HTR-8/SVneo (cell line): ENCODE data around the gene IWS1.

Experiments
- DNase-seq: peaks from one replicate; pipeline ENCODE4 v3.0.0; 2011; ENCODE audit warnings: low spot score, mixed read lengths; ENCODE audit not compliant: insufficient read length
- FAIRE-seq: peaks from 2 replicates; lab custom pipeline; 2011; peaks lifted over from hg19 to GRCh38; lab: Jason Lieb, UNC

IWS1 gene

DNA sequence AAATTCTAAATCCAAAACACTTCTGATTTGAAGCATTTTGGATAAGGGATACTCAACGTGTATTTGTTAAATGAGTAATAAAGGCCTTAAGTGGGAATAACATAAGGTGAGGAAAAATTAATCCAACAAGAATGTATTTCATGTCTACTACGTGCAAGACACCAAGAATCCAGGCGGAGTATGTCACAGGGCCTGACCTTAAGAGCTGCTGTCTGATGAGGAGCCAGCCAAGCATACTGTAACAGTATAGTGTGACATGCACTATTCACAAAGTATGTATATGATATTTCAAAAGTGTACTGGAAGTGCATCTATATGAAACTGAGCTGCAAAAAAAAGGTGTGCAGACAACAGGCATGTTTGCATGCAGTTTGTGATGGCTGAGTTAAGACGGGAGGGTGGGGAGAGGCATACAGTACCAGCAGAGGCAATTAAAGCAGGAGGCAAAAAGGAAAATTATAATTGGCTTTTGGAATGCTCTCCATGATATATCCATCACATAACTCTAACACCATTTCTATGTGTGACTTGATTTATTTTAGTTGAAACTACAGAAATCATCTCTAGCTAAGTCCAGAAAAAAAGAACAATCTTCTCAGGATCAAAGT is 18.2 kb downstream of the IWS1 start:
- DNase-seq (no peak), FAIRE-seq (peak; percentile 42)

- no peak for DNase-seq
These were observed 19.8 kb downstream of the IWS1 start for GRCh38 chr2:127506510-127506909.

GRCh38 chr2:127504552-127505430 is 21.5 kb downstream of the IWS1 start:
- FAIRE-seq = no peak

More at GRCh38 chr2:127506510-127506909, 19.8 kb downstream of the IWS1 start:
- no peak for FAIRE-seq

DNA sequence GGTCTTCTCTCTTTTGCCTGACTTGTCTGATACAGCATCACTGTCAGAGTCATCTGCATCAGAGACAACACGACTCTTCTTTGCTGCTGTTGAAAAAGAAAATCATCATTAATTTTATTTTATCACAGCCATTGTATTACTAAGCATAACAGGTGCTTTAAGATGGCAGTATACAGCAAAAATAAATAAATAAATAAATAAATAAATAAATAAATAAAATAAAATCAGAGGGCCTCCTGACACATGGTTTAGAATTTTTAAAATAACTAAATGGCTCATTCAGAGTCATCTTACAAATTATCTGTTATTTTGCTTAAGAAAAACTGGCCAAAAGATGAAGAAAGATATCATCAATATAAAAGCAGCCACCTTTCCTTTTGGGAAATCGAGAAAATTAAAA is 22.8 kb downstream of the IWS1 start:
- DNase-seq (no peak), FAIRE-seq (no peak)

More at GRCh38 chr2:127504552-127505430, 21.5 kb downstream of the IWS1 start:
- no peak for DNase-seq

DNA sequence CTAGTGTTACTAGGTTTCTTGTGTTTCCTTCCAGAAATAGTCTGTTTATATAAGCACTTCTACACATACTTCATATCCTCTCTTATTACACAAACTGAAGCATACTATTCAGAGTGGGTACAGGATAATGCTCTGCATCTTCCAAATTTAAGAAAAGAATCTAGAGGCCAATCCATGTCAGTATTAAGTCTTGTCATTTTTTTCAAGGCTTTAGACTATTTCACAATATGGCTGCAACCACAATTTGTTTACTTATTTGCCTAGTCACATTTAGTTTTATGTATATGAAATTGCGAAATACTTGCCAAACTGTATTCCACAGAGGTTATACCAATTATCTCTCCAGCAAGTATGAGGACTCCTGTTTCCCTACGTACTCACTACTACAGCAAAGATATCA is 27.9 kb downstream of the IWS1 start:
- no peak for FAIRE-seq
- no peak for DNase-seq

GRCh38 chr2:127490283-127490682 is 36.0 kb downstream of the IWS1 start:
- no peak for DNase-seq
- no peak for FAIRE-seq

DNA sequence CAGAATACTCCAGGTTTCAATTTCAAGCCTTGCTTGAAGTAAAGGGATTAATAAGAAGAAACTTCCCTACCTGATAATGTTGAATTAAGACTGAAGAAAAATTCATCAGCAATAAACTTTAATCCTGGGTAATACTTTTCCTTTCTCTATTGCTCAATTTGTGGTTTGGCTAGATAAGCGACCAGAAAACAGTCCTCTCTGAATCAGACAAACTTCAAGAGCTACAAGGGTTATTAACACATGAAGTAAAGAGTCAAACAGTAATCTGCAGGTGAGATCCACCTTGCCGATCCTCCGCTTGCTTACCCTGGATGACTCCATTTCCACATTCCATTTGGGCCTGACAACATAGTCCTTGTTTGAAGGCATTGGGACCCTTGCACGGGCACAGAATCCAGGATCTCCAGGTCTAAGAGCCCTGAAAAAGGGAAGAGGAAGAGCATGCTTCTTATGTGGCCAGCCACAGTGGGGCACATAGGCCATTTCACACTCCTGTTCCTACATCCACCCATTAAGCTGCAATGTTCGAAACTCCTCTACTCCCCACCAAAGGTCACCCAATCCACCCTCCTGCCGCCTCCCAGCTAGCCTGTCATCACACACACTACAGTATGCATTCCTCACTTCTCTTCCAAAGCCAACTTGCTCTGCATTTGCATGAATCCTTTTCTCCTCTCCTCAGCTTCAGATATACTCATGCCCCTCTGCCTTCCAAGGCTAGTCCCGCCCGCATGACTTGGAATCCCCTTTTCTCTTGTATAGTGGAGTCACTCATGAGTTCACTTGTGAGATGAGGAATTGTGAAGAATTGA is 39.8 kb downstream of the IWS1 start:
- DNase-seq (no peak), FAIRE-seq (no peak)

GRCh38 chr2:127485694-127486071 is 40.6 kb downstream of the IWS1 start:
- no peak for DNase-seq
- no peak for FAIRE-seq

- DNase-seq (no peak), FAIRE-seq (no peak)
These were observed 41.1 kb downstream of the IWS1 start for GRCh38 chr2:127485051-127485693.

- no peak for FAIRE-seq
- no peak for DNase-seq
These were observed 44.3 kb downstream of the IWS1 start for GRCh38 chr2:127482031-127482430.

GRCh38 chr2:127479866-127480743 is 46.2 kb downstream of the IWS1 start:
- no peak for DNase-seq
- no peak for FAIRE-seq

- DNase-seq = peak; percentile 52
- no peak for FAIRE-seq
These were observed 47.0 kb downstream of the IWS1 start for GRCh38 chr2:127479219-127479825.

DNA sequence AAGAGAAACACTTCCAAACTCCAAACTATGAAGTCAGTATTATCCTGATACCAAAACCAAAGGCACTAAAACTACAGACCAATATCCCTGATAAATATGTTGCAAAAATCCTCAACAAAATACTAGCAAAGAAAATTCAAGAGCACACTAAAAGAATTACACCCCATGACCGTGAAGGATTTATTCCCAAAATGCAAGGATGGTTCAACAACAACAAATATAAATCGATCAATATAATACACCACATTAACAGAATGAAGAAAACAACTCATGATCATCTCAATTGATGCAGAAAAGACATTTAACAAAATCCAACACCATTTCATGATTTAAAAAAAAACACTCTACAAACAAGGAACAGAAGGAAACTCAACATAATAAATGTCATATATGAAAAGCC is 50.5 kb downstream of the IWS1 start:
- FAIRE-seq = no peak
- DNase-seq = no peak

DNA sequence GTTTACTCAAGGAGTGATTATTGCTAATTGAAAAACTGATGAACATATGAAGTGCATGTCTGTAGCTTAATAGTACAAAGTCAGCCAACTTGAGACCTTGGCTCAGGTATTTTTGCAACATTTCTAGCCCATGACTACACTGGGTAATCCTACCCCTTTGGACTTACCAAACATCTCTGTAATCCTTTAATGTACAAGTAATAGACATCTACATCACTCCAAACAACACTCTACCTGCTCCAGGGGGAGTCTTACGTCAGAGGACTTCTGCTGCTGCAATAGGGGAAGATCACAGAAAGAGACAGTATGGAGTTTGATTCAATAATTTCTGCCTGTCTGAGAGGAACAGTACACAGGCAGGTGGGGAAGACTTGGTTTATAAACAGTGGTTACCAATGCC is 54.0 kb downstream of the IWS1 start:
- FAIRE-seq = no peak
- no peak for DNase-seq

- DNase-seq = no peak
- FAIRE-seq = no peak
These were observed 54.9 kb downstream of the IWS1 start for GRCh38 chr2:127471286-127471988.

DNA sequence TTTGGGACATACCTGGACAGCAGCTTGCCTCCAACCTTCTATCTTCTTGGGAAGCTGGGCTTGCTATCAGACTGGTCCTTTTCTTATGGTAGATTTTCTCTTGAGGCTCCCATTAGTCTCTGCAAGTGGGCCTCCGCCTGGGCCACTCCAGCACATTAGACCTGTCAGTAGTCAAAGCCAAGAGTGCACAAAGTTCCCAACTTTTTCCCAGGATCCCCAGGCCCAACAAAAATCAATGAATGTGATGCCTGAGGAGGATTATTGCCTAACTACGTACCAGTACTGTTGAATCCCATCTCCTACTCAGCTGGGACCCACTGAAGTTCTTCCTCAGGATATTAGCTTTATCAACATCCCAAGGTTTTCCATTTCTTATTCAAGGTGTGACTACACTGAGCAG is 56.3 kb downstream of the IWS1 start:
- FAIRE-seq = no peak

GRCh38 chr2:127469051-127469450 is 57.2 kb downstream of the IWS1 start:
- DNase-seq (no peak), FAIRE-seq (no peak)

More for the DNA sequence above, 56.3 kb downstream of the IWS1 start:
- no peak for DNase-seq

- FAIRE-seq = no peak
- DNase-seq = no peak
These were observed 61.0 kb downstream of the IWS1 start for GRCh38 chr2:127465258-127465657.
